ENCODE data around the gene LIPE.

Gene LIPE

GRCh38 chr19:42410371-42410770, 16.8 kb downstream of the LIPE start:
- no peaks in the 10 kb centered on the region for H3K9me3 ChIP-seq (ENCODE audit: insufficient read depth, low read depth, low read length)
- no peak overlapping the region for H3K4me3 ChIP-seq (ENCODE audit: low read length, poor library complexity, severe bottlenecking)
- H2AFZ ChIP-seq (ENCODE audit: low read length), result no peak overlapping the region
- no peaks in the 10 kb centered on the region for H3K9me2 ChIP-seq (replicated peaks; ENCODE audit: low read depth, low read length)
- H3K4me1 ChIP-seq (ENCODE audit: insufficient read depth, low read length, poor library complexity, severe bottlenecking), result no peaks in the 10 kb centered on the region
- H3K27me3 ChIP-seq (ENCODE audit: insufficient read depth, low read length, poor library complexity, severe bottlenecking), result no peaks in the 10 kb centered on the region
- H3K4me2 ChIP-seq (ENCODE audit: low read depth, low read length, poor library complexity, severe bottlenecking), result no peak overlapping the region
- TF ChIP-seq CTCF (conservative IDR thresholded peaks at IDR 0.05; ENCODE audit: low read length) (no peak), EZH2phosphoT487 (IDR thresholded peaks at IDR 0.05; ENCODE audit: borderline replicate concordance) (no peak)
- no peaks in the 10 kb centered on the region for H4K20me1 ChIP-seq (ENCODE audit: insufficient read depth, low read length, poor library complexity, severe bottlenecking)
- H3K9ac ChIP-seq (ENCODE audit: low read depth, low read length, poor library complexity, severe bottlenecking), result no peak overlapping the region
- H3K36me3 ChIP-seq (ENCODE audit: insufficient read depth, low read length), result no peaks in the 10 kb centered on the region; the same call in 1 of the 2 replicates
- no peaks in the 10 kb centered on the region for H3K79me2 ChIP-seq (ENCODE audit: insufficient read depth, low read length)
- no peaks in the 10 kb centered on the region for H3F3A ChIP-seq (ENCODE audit: low read depth)

- H4K20me1 ChIP-seq (ENCODE audit: insufficient read depth, low read length, poor library complexity, severe bottlenecking), result no peaks in the 10 kb centered on the region
- H3K9ac ChIP-seq (ENCODE audit: low read depth, low read length, poor library complexity, severe bottlenecking), result no peak overlapping the region
- H3K9me3 ChIP-seq (ENCODE audit: insufficient read depth, low read depth, low read length), result no peaks in the 10 kb centered on the region
- TF ChIP-seq EZH2phosphoT487 (IDR thresholded peaks at IDR 0.05; ENCODE audit: borderline replicate concordance), result no peak
- no peaks in the 10 kb centered on the region for H3K27me3 ChIP-seq (ENCODE audit: insufficient read depth, low read length, poor library complexity, severe bottlenecking)
- H3K4me3 ChIP-seq (ENCODE audit: low read length, poor library complexity, severe bottlenecking), result no peak overlapping the region
- H3K4me2 ChIP-seq (ENCODE audit: low read depth, low read length, poor library complexity, severe bottlenecking), result no peak overlapping the region
- no peaks in the 10 kb centered on the region for H3K4me1 ChIP-seq (ENCODE audit: insufficient read depth, low read length, poor library complexity, severe bottlenecking)
- no peaks in the 10 kb centered on the region for H3F3A ChIP-seq (ENCODE audit: low read depth)
- H2AFZ ChIP-seq (ENCODE audit: low read length), result no peak overlapping the region
- no peaks in the 10 kb centered on the region for H3K79me2 ChIP-seq (ENCODE audit: insufficient read depth, low read length)
- no peaks in the 10 kb centered on the region; the same call in 1 of the 2 replicates for H3K36me3 ChIP-seq (ENCODE audit: insufficient read depth, low read length)
- H3K9me2 ChIP-seq (replicated peaks; ENCODE audit: low read depth, low read length), result no peaks in the 10 kb centered on the region
These were observed 17.7 kb downstream of the LIPE start for GRCh38 chr19:42409477-42409876.

GRCh38 chr19:42407816-42408175, 19.4 kb downstream of the LIPE start:
- H3K36me3 ChIP-seq (ENCODE audit: insufficient read depth, low read length), result no peaks in the 10 kb centered on the region; the same call in 1 of the 2 replicates

More at GRCh38 chr19:42407816-42408175, 19.4 kb downstream of the LIPE start:
- no peaks in the 10 kb centered on the region for H3K9me2 ChIP-seq (replicated peaks; ENCODE audit: low read depth, low read length)
- H3K27me3 ChIP-seq (ENCODE audit: insufficient read depth, low read length, poor library complexity, severe bottlenecking), result no peaks in the 10 kb centered on the region
- no peaks in the 10 kb centered on the region for H3F3A ChIP-seq (ENCODE audit: low read depth)
- TF ChIP-seq CTCF (conservative IDR thresholded peaks at IDR 0.05; ENCODE audit: low read length), result no peak
- TF ChIP-seq EZH2phosphoT487 (IDR thresholded peaks at IDR 0.05; ENCODE audit: borderline replicate concordance), result no peak
- no peaks in the 10 kb centered on the region for H4K20me1 ChIP-seq (ENCODE audit: insufficient read depth, low read length, poor library complexity, severe bottlenecking)
- H3K4me3 ChIP-seq (ENCODE audit: low read length, poor library complexity, severe bottlenecking), result no peak overlapping the region
- H3K9ac ChIP-seq (ENCODE audit: low read depth, low read length, poor library complexity, severe bottlenecking), result no peak overlapping the region
- no peak overlapping the region for H2AFZ ChIP-seq (ENCODE audit: low read length)
- H3K79me2 ChIP-seq (ENCODE audit: insufficient read depth, low read length), result no peaks in the 10 kb centered on the region
- H3K9me3 ChIP-seq (ENCODE audit: insufficient read depth, low read depth, low read length), result no peaks in the 10 kb centered on the region
- H3K4me1 ChIP-seq (ENCODE audit: insufficient read depth, low read length, poor library complexity, severe bottlenecking), result no peaks in the 10 kb centered on the region
- no peak overlapping the region for H3K4me2 ChIP-seq (ENCODE audit: low read depth, low read length, poor library complexity, severe bottlenecking)
